Ectodermal cell (in vitro differentiated cells): ENCODE results near the gene LAD1. TPM values are rescaled to one million over a fixed set of nuclear protein-coding genes. Genes with fewer than 3 reads are reported as not detected.

Source experiments
- H3K27ac ChIP-seq: 2 replicates; pipeline ENCODE4 v1.7.0; 2013; ENCODE audit warnings: mild to moderate bottlenecking, low read depth, low read length; ENCODE audit not compliant: insufficient read depth, poor library complexity, severe bottlenecking
- H3K27me3 ChIP-seq: 2 replicates; pipeline ENCODE4 v1.7.0; 2013; ENCODE audit warnings: mild to moderate bottlenecking, low read length; ENCODE audit not compliant: insufficient read depth, control insufficient read depth, poor library complexity, severe bottlenecking
- H3K36me3 ChIP-seq: one replicate; pipeline ENCODE4 v1.7.0; 2013; ENCODE audit warnings: low read length; ENCODE audit not compliant: control insufficient read depth, insufficient read depth
- H3K4me1 ChIP-seq: one replicate; pipeline ENCODE4 v1.7.0; 2013; ENCODE audit warnings: low read length; ENCODE audit not compliant: control insufficient read depth, insufficient read depth
- H3K4me3 ChIP-seq: 2 replicates; pipeline ENCODE4 v1.7.0; 2013; ENCODE audit warnings: low read depth, low read length, control low read depth; ENCODE audit not compliant: insufficient read depth
- H3K9me3 ChIP-seq: 2 replicates; pipeline ENCODE4 v1.7.0; 2013; ENCODE audit warnings: mild to moderate bottlenecking, low read length, moderate library complexity; ENCODE audit not compliant: control insufficient read depth
- WGBS, 2 experiments: methylation state at CpG; one replicate each; pipeline ENCODE4 v1.1.7; 2013; ENCODE audit warnings: missing lambda C conversion rate in 2 of 2; 5-methylcytosine and 5-hydroxymethylcytosine counted together
- polyA plus RNA-seq, 4 experiments: library from polyadenylated mRNA; stranded (reverse); fragments of 50-300 nt; gene quantifications; one replicate each; pipeline ENCODE4 v1.2.3, GENCODE V29; 2013

The LAD1 gene, protein sequence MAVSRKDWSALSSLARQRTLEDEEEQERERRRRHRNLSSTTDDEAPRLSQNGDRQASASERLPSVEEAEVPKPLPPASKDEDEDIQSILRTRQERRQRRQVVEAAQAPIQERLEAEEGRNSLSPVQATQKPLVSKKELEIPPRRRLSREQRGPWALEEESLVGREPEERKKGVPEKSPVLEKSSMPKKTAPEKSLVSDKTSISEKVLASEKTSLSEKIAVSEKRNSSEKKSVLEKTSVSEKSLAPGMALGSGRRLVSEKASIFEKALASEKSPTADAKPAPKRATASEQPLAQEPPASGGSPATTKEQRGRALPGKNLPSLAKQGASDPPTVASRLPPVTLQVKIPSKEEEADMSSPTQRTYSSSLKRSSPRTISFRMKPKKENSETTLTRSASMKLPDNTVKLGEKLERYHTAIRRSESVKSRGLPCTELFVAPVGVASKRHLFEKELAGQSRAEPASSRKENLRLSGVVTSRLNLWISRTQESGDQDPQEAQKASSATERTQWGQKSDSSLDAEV
- polyA plus RNA-seq (2013, experiment 1 of 4): 0.67 TPM
- polyA plus RNA-seq (2013, experiment 2 of 4): 0.66 TPM
- 0.43 TPM for polyA plus RNA-seq (2013, experiment 3 of 4)
- polyA plus RNA-seq (2013, experiment 4 of 4): 0.41 TPM

DNA sequence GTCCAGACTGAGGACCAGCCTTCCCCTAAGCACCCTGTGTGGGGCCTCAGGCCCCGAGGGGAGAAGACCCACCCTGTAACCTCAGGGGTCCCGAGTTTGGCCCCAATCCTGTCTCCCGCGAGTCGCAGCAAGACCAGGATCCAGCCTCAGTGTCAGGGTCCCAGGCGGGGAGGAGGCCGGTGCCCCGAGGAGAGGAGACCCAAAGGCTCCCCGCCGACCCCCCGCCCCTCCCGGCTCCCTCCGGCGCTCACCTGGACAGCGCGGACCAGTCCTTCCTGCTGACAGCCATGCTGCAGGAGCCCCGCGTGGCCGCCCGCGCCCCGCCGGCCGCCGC lies at the start of gene LAD1:
Gene LAD1, minus strand, starts transcription at position 307 of the 334 bp plus-strand sequence. Its CDS starts 18 bp downstream, at position 289.
- Histone ChIP-seq H3K36me3 (no peaks in the 10 kb centered on the region), H3K4me3 (peak within 1 kb of the TSS; percentile 10)
- 14 to 15% methylated on average over 25 of the region's 25 CpGs for WGBS, 2 experiments

GRCh38 chr1:201447903-201448871 lies 49.1 kb upstream of the LAD1 start:
- peak overlapping the region; percentile 31 for H3K27ac ChIP-seq
- no peaks in the 10 kb centered on the region for H3K9me3 ChIP-seq
- peaks cover 20% of the 10 kb centered on the region for H3K4me1 ChIP-seq
- H3K36me3 ChIP-seq: no peaks in the 10 kb centered on the region
- no peak overlapping the region for H3K4me3 ChIP-seq
- WGBS, 2 experiments: 25 to 26% methylated on average over 20 of the region's 20 CpGs
- H3K27me3 ChIP-seq: no peaks in the 10 kb centered on the region

More for the DNA sequence above, at the start of gene LAD1:
- Histone ChIP-seq H3K9me3 (no peaks in the 10 kb centered on the region), H3K27me3 (peaks cover 60% of the 10 kb centered on the region), H3K27ac (no peak within 1 kb of the TSS), H3K4me1 (no peaks in the 10 kb centered on the region)

DNA sequence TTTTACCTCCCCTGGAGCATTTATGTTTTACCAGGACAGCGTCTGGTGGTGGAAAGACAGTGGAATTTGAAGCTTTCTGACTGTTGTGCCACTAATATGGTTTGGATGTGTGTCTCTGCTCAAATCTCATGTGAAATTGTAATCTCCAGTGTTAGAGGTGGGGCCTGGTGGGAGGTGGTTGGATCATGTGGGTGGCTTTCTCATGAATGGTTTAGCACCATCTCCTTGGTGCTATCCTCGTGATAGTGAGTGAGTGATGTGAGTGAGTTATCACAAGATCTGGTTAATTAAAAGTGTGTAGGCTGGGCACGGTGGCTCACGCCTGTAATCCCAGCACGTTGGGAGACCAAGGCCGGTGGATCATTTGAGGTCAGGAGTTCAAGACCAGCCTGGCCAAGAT lies 46.2 kb upstream of the LAD1 start:
- Histone ChIP-seq H3K36me3 (no peaks in the 10 kb centered on the region), H3K27ac (no peak overlapping the region), H3K4me3 (no peak overlapping the region), H3K9me3 (no peaks in the 10 kb centered on the region), H3K4me1 (peaks cover 12% of the 10 kb centered on the region), H3K27me3 (no peaks in the 10 kb centered on the region)
- 92 to 94% methylated on average over 6 of the region's 6 CpGs for WGBS, 2 experiments

DNA sequence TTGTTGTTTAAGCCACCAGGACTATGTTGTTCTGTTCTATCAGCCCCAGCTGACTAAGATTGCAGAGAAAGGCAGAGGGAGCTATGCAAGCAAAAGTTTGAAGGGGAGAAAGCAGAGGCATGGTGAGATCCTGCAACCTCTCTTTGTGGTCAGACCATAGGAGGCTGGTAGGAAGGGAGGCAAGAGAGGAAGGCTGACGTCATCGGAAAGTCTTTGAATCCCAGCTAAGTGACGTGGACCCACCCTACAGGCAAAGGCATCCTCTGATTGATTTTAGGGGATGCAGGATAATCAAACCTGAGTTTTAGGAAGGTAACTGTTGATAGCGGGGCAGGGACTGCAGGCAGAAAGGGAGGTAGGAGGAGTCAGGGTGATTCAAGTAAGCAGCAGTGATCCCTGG lies 45.7 kb upstream of the LAD1 start:
- Histone ChIP-seq H3K9me3 (no peaks in the 10 kb centered on the region), H3K36me3 (no peaks in the 10 kb centered on the region), H3K27me3 (no peaks in the 10 kb centered on the region), H3K4me1 (peaks cover 12% of the 10 kb centered on the region), H3K4me3 (no peak overlapping the region), H3K27ac (no peak overlapping the region)
- WGBS, 2 experiments: 71 to 77% methylated on average over 4 of the region's 4 CpGs

DNA sequence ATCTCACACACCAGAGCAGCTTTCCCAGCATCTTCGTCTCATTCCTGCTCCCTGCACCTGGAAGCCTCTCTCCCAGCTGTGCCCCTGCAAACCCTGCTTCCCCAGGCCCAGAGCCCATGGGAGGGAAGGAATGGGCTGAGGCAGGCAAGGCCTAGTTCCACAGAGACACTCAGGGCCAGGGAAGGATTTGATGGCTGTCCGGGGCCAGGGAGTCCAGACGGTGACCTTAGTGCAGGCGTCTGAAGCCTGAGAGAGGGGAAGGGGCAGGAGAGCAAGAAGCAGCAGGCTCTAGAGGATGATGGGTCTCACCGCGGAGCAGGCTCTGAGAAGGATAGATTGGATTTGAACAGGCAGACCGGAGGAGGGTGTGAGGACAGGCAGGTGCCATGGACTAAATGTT lies 44.6 kb upstream of the LAD1 start:
- Histone ChIP-seq H3K27ac (no peak overlapping the region), H3K4me1 (peaks cover 6% of the 10 kb centered on the region), H3K4me3 (no peak overlapping the region), H3K9me3 (no peaks in the 10 kb centered on the region), H3K36me3 (no peaks in the 10 kb centered on the region), H3K27me3 (no peaks in the 10 kb centered on the region)
- 93 to 95% methylated on average over 7 of the region's 7 CpGs for WGBS, 2 experiments

GRCh38 chr1:201436969-201437368 lies 37.8 kb upstream of the LAD1 start:
- Histone ChIP-seq H3K4me1 (no peaks in the 10 kb centered on the region), H3K27ac (no peak overlapping the region), H3K4me3 (no peak overlapping the region), H3K36me3 (no peaks in the 10 kb centered on the region), H3K27me3 (no peaks in the 10 kb centered on the region), H3K9me3 (no peaks in the 10 kb centered on the region)
- WGBS, 2 experiments: 89 to 91% methylated on average over 3 of the region's 3 CpGs

- WGBS, 2 experiments: 56 to 62% methylated on average over 6 of the region's 6 CpGs
- H3K36me3 ChIP-seq: no peaks in the 10 kb centered on the region
- peaks cover under 1% of the 10 kb centered on the region for H3K4me1 ChIP-seq
- no peak overlapping the region for H3K4me3 ChIP-seq
- no peaks in the 10 kb centered on the region for H3K9me3 ChIP-seq
- H3K27ac ChIP-seq: no peak overlapping the region
- H3K27me3 ChIP-seq: no peaks in the 10 kb centered on the region
These were observed 37.3 kb upstream of the LAD1 start for GRCh38 chr1:201436393-201436792.

- Histone ChIP-seq H3K4me3 (no peak overlapping the region), H3K9me3 (no peaks in the 10 kb centered on the region), H3K36me3 (no peaks in the 10 kb centered on the region), H3K27ac (no peak overlapping the region), H3K4me1 (peaks cover 7% of the 10 kb centered on the region), H3K27me3 (no peaks in the 10 kb centered on the region)
- 93 to 99% methylated on average over 3 of the region's 3 CpGs for WGBS, 2 experiments
These were observed 35.1 kb upstream of the LAD1 start for GRCh38 chr1:201434266-201434665.

DNA sequence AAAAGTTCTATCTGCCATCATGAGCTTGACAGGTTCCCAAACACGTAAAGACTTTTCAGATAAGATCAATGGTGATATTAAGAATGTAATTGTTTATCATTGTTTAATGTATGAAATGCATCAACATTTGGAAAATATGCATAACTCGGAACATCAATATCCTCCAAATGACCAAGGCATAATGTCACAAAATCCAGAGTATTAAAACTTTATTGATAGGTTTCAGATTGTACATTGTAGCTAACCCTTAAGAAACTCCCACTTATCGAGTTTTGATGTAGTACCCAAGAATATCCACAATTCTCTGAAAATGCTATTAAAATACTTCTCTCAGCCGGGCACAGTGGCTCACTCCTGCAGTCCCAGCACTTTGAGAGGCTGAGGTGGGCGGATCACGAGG lies 34.5 kb upstream of the LAD1 start:
- Histone ChIP-seq H3K27ac (no peak overlapping the region), H3K9me3 (no peaks in the 10 kb centered on the region), H3K27me3 (no peaks in the 10 kb centered on the region), H3K4me3 (no peak overlapping the region), H3K4me1 (peaks cover 7% of the 10 kb centered on the region), H3K36me3 (no peaks in the 10 kb centered on the region)
- WGBS, 2 experiments: 89% methylated on average over 4 to 6 of the region's 6 CpGs

- Histone ChIP-seq H3K27me3 (no peaks in the 10 kb centered on the region), H3K9me3 (no peaks in the 10 kb centered on the region), H3K36me3 (no peaks in the 10 kb centered on the region), H3K4me1 (peaks cover 7% of the 10 kb centered on the region), H3K27ac (no peak overlapping the region), H3K4me3 (no peak overlapping the region)
- WGBS, 2 experiments: 90% methylated on average over 4 of the region's 4 CpGs
These were observed 31.7 kb upstream of the LAD1 start for GRCh38 chr1:201430776-201431175.
